ENCODE measurements around the gene KIF26B. TPM values are rescaled to one million over a fixed set of nuclear protein-coding genes. Genes with fewer than 3 reads are reported as not detected.
A peak's percentile ranks its signal among the peaks of the same experiment; 100 is the strongest.
"Not testable (repeated sequence)": the region's sequence is repeated elsewhere in the genome, so short reads cannot be mapped to it uniquely, and the experiment has no call there.

The KIF26B gene
- total and polyA plus RNA-seq, 2 experiments from 2014 or later: 2.5 to 8.0 TPM

- Histone ChIP-seq H3K4me2 (ENCODE audit: unreplicated experiment) (no peak overlapping the region), H4K20me1 (ENCODE audit: insufficient read depth) (no peaks in the 10 kb centered on the region), H3K4me3 (no peak overlapping the region), H3K36me3 (ENCODE audit: low read depth) (no peaks in the 10 kb centered on the region), H3F3A (ENCODE audit: insufficient read depth) (peaks cover 8% of the 10 kb centered on the region), H3K9me2 (ENCODE audit: insufficient read depth) (no peaks in the 10 kb centered on the region), H3K4me1 (ENCODE audit: insufficient read depth) (peaks cover 10% of the 10 kb centered on the region), H3K9me3 (ENCODE audit: low read depth) (no peaks in the 10 kb centered on the region), H3K27ac (no peak overlapping the region), H2AFZ (no peak overlapping the region), H3K79me2 (ENCODE audit: insufficient read depth) (no peaks in the 10 kb centered on the region), H3K9ac (no peak overlapping the region), H3K27me3 (replicated peaks; ENCODE audit: insufficient read depth) (no peaks in the 10 kb centered on the region)
- WGBS, 2 experiments (ENCODE audit: low coverage in 1 of 2, low lambda C conversion rate in 2 of 2, missing lambda C conversion rate in 2 of 2): 64 to 67% methylated on average over 28 to 30 of the region's 30 CpGs
- no peak for DNase-seq
- TF ChIP-seq EZH2phosphoT487 (IDR thresholded peaks at IDR 0.05; ENCODE audit: insufficient read depth, low read depth) (no peak), EZH2 (IDR thresholded peaks at IDR 0.05; ENCODE audit: insufficient read depth, poor library complexity, severe bottlenecking) (no peak)
- in situ Hi-C loops (cut with MboI): no loop called here
Measured at GRCh38 chr1:245710961-245711903, 556.4 kb downstream of the KIF26B start.

- H3K9me3 ChIP-seq (ENCODE audit: low read depth); H3K36me3 ChIP-seq (ENCODE audit: low read depth); H2AFZ ChIP-seq; H3K79me2 ChIP-seq (ENCODE audit: insufficient read depth); H4K20me1 ChIP-seq (ENCODE audit: insufficient read depth); H3K4me2 ChIP-seq (ENCODE audit: unreplicated experiment); H3K27ac ChIP-seq; H3K9me2 ChIP-seq (ENCODE audit: insufficient read depth); in situ Hi-C loops (cut with MboI); H3K4me3 ChIP-seq; H3K27me3 ChIP-seq (replicated peaks; ENCODE audit: insufficient read depth); DNase-seq; H3K9ac ChIP-seq: not testable (repeated sequence)
- WGBS, 2 experiments (ENCODE audit: low coverage in 1 of 2, low lambda C conversion rate in 2 of 2, missing lambda C conversion rate in 2 of 2): 72 to 77% methylated on average over 3 of the region's 3 CpGs
- Histone ChIP-seq H3F3A (ENCODE audit: insufficient read depth) (peaks cover 12% of the 10 kb centered on the region), H3K4me1 (ENCODE audit: insufficient read depth) (peaks cover 15% of the 10 kb centered on the region)
Measured at GRCh38 chr1:245714027-245714426, 559.2 kb downstream of the KIF26B start.

GRCh38 chr1:245715291-245715701 is 560.5 kb downstream of the KIF26B start:
- Histone ChIP-seq H3K4me1 (ENCODE audit: insufficient read depth) (peaks cover 15% of the 10 kb centered on the region), H3K9me3 (ENCODE audit: low read depth) (no peaks in the 10 kb centered on the region), H3K9ac (no peak overlapping the region), H2AFZ (no peak overlapping the region), H3F3A (ENCODE audit: insufficient read depth) (peaks cover 12% of the 10 kb centered on the region), H3K27me3 (replicated peaks; ENCODE audit: insufficient read depth) (no peaks in the 10 kb centered on the region), H3K79me2 (ENCODE audit: insufficient read depth) (no peaks in the 10 kb centered on the region), H3K27ac (peak overlapping the region; percentile 52), H4K20me1 (ENCODE audit: insufficient read depth) (no peaks in the 10 kb centered on the region), H3K4me2 (ENCODE audit: unreplicated experiment) (peak overlapping the region; percentile 65), H3K4me3 (no peak overlapping the region), H3K36me3 (ENCODE audit: low read depth) (no peaks in the 10 kb centered on the region), H3K9me2 (ENCODE audit: insufficient read depth) (no peaks in the 10 kb centered on the region)
- no peak for TF ChIP-seq EZH2phosphoT487 (IDR thresholded peaks at IDR 0.05; ENCODE audit: insufficient read depth, low read depth)
- TF ChIP-seq EZH2 (IDR thresholded peaks at IDR 0.05; ENCODE audit: insufficient read depth, poor library complexity, severe bottlenecking): no peak
- in situ Hi-C loops (cut with MboI): no loop called here
- peak; percentile 58 for DNase-seq
- WGBS, 2 experiments (ENCODE audit: low coverage in 1 of 2, low lambda C conversion rate in 2 of 2, missing lambda C conversion rate in 2 of 2): 47 to 54% methylated on average over 9 of the region's 9 CpGs

GRCh38 chr1:245715970-245716369 is 561.2 kb downstream of the KIF26B start:
- TF ChIP-seq EZH2 (IDR thresholded peaks at IDR 0.05; ENCODE audit: insufficient read depth, poor library complexity, severe bottlenecking) (no peak), EZH2phosphoT487 (IDR thresholded peaks at IDR 0.05; ENCODE audit: insufficient read depth, low read depth) (no peak)
- no peaks in the 10 kb centered on the region for H3K36me3 ChIP-seq (ENCODE audit: low read depth)
- H4K20me1 ChIP-seq (ENCODE audit: insufficient read depth): no peaks in the 10 kb centered on the region
- H3K9me2 ChIP-seq (ENCODE audit: insufficient read depth): no peaks in the 10 kb centered on the region
- H3K79me2 ChIP-seq (ENCODE audit: insufficient read depth): no peaks in the 10 kb centered on the region
- H3K4me1 ChIP-seq (ENCODE audit: insufficient read depth): peaks cover 15% of the 10 kb centered on the region
- H3K27me3 ChIP-seq (replicated peaks; ENCODE audit: insufficient read depth): no peaks in the 10 kb centered on the region
- H2AFZ ChIP-seq: no peak overlapping the region
- no peak overlapping the region for H3K9ac ChIP-seq
- WGBS, 2 experiments (ENCODE audit: low coverage in 1 of 2, low lambda C conversion rate in 2 of 2, missing lambda C conversion rate in 2 of 2): 0 to 8% methylated on average over 1 of the region's 1 CpG
- no peaks in the 10 kb centered on the region for H3K9me3 ChIP-seq (ENCODE audit: low read depth)
- in situ Hi-C loops (cut with MboI): no loop called here
- H3K4me3 ChIP-seq: no peak overlapping the region
- peak overlapping the region; percentile 52 for H3K27ac ChIP-seq
- peaks cover 12% of the 10 kb centered on the region for H3F3A ChIP-seq (ENCODE audit: insufficient read depth)
- peak; percentile 92 for DNase-seq
- peak overlapping the region; percentile 65 for H3K4me2 ChIP-seq (ENCODE audit: unreplicated experiment)

All from GM23248 (cell line).